IPS DF 4.7 (cell line): ENCODE data around the gene TEDC1.

Experiments used
- DNase-seq: peaks from one replicate; pipeline ENCODE4 v3.0.0-alpha.2; 2013; ENCODE audit warnings: low spot score; ENCODE audit errors: extremely low read depth

TEDC1 gene

DNA sequence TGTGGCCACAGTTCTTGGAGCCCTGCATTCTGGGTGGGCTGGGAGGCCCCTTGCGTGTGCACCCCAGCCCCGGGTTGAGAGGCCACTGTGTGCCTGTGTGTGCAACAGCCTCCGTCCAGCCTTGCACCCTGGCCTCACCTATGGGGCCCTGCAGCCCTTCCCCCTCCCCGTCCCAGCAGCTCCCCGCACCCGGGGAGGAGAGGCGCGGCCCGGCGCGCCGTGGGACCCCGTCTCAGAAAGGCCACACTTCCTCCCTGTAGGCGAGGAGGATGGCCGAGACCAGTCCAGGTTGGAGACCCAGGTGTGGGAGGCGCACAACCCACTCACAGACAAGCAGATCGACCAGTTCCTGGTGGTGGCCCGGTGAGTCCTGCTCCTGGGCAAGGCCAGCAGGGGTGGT, 33.0 kb upstream of the TEDC1 start:
- no peak for DNase-seq

DNA sequence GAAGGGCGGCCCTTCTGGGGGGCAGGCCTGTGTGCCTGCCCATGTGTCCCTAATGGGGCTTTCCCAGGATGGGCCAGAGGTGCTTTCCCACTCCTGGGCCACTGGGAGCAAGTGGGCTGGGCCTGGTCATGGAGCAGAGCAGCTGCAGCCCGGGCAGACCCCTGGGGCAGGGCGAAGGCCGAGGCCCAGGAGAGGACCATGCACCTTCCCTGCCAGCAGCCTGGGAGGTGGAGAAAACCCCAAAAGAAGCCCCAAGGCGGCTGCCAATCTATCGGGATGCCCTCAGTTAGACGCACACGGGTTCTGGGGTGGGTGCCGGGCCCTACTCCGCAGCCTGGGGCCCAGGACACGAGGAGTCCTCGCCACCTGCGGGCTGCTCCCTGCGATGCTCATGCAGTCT, 32.5 kb upstream of the TEDC1 start:
- DNase-seq, result no peak

- no peak for DNase-seq
Measured at GRCh38 chr14:105460116-105460515, 30.9 kb upstream of the TEDC1 start.

DNA sequence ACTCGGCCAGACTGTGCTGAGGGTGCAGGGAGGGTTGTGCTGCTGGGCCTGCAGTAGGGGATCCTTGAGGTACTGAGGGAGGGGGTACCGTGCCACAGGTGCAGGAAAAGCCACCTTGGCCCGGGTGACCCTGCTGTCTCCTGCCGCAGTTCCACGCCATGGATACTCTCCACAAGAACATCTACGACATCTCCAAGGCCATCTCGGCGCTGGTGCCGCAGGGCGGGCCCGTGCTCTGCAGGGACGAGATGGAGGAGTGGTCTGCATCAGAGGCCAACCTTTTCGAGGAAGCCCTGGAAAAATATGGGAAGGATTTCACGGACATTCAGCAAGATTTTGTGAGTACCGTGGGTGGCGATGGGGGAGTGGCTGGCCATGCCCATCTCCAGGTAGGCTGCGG, 30.4 kb upstream of the TEDC1 start:
- DNase-seq, result no peak

DNA sequence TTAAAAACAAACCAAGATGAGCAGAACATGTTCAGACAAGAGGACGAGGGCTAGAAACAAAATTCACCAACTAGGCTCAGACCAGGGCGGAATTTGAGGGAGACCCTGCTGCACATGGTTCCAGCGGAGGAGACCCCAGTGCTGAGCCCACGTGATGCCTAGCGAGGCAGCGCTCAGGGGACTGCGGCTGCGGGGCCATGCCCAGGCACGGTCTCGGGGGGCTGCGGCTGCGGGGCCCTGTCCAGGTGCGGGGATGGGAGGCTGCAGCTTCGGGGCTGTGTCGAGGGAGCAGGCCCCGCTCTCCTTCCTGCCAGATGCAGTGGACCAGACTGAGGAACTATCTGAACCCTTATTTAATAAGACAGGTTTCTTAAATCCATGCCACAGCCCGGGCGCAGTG, 29.1 kb upstream of the TEDC1 start:
- DNase-seq, result no peak

- DNase-seq, result no peak
Measured at GRCh38 chr14:105464501-105464900, 26.5 kb upstream of the TEDC1 start.

DNA sequence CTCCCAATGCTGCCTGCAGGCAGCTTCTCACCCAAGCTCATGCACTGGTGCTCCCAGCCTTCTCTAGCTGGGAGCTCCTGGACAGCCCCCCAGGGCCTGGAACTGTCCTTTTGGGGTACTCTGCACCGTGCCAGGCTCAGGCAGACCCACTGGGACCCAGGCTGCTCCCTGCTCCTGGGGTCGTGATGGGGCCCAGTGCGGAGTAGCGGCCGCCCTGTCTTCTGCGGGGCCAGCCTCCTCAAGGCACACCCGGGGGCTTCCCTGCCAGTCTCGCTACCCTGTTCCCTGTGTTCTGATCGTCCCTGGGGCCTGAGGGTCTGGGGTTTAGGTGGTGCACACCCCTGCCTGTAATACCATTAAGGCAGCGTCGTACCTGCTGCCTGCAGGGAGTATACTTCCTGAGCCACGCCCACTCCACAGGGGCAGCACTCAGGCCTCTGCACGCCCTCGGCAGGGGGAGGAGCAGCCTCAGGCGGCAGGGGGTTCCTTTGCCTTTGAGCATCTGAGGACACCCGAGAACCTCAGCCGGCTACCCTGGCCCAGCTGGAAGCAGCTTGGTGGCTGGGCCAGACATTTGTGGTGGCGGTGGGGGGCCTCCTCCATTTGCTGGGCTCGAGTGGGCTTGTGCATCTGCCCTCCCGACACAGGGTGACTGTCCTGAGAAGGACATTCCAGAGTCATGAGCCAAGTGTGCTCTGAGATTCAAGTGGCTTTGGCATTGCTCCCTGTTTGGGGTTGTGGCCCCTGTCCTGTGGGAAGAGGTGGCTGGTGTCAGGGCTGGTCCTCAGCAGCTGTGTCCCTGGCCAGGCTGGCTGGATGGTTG, 25.6 kb upstream of the TEDC1 start:
- DNase-seq, result no peak

- no peak for DNase-seq
Measured at GRCh38 chr14:105466531-105467248, 24.4 kb upstream of the TEDC1 start.

DNA sequence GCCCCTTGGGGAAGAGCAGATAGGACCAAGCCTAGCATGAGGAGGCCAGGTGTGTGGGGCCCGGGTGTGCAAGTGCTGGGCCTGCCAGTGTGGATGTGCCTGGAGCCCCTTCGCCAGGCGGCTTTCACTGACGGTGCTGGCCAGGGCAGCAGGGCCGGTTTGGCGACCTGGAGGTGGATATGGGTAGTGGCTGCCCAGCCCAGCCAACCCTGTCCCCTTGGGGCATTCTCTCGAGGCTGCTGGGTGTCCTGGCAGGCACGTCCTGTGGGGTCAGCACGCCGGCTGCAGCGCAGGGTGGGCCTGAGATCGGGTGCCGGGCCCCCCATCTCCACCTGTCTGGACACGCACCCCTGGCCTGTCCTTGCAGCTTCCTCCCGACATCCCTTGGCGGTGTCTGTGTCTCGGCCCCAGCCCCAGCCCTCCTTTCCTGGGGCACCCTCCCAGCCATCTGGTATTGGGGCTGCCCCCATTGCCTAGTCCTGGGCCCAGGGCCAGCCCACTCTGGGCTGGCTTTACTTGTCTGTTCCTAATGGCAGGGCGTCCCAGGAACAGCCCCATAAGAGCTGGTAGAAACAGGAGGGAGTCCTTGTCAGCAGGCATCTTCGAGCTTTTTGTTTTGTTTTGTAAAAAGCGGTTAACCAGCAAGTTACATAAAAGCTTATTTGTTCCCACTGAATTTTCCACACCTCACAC, 23.7 kb upstream of the TEDC1 start:
- DNase-seq, result no peak

DNA sequence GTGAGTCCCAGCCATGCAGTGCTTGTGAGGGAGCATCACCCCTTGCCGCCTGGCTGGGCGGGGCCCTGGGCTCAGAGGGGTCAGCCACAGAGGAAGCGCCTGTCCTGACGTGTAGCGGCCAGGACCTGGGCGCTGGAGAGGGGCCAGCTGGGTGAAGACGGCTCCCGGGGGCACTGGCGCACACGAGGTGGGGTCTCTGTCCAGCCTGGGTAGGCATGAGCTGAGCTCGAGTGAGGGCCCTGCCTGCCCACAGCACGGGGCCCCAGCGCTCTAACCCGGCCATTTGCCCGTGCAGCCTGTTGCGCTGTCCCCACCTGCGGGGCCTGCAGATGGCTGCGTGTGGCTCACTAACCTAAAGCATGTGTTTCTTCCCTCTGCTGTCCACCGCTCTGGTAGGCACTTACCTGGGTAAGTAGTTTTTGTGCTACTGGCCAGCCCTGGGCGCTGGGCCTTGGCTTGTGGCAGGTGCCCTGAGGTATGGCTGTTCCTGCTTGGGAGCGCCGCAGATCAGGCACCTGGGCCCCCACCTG, 23.0 kb upstream of the TEDC1 start:
- DNase-seq, result no peak

GRCh38 chr14:105468621-105469241, 22.3 kb upstream of the TEDC1 start:
- no peak for DNase-seq

DNA sequence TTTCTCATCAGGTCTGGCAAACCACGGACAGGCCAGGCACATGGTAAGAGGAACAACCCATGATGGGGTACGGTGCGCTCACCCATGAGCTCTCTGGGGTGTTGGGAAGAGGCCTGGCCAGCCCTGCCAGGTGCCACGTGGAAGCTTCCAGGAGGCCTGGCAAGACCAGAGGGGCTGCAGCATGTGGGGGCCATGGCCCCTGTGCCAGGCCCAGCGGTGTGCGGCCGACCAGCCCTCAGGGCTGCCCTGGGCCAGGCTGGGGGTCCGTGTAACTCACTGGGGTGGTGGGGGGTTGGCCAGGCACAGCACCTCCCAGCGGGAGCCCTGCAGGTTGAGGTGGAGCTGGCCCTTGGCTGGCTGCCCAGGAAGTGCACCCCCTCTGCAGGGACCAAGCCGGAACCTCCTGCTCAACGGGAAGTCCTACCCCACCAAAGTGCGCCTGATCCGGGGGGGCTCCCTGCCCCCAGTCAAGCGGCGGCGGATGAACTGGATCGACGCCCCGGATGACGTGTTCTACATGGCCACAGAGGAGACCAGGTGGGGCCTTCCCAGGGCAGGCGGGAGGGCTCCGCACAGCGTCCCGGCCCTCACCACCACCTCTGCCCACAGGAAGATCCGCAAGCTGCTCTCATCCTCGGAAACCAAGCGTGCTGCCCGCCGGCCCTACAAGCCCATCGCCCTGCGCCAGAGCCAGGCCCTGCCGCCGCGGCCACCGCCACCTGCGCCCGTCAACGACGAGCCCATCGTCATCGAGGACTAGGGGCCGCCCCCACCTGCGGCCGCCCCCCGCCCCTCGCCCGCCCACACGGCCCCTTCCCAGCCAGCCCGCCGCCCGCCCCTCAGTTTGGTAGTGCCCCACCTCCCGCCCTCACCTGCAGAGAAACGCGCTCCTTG, 21.3 kb upstream of the TEDC1 start:
- DNase-seq, result no peak

GRCh38 chr14:105470350-105471296, 20.4 kb upstream of the TEDC1 start:
- no peak for DNase-seq

- DNase-seq, result no peak
Measured at GRCh38 chr14:105471297-105471821, 19.7 kb upstream of the TEDC1 start.

DNA sequence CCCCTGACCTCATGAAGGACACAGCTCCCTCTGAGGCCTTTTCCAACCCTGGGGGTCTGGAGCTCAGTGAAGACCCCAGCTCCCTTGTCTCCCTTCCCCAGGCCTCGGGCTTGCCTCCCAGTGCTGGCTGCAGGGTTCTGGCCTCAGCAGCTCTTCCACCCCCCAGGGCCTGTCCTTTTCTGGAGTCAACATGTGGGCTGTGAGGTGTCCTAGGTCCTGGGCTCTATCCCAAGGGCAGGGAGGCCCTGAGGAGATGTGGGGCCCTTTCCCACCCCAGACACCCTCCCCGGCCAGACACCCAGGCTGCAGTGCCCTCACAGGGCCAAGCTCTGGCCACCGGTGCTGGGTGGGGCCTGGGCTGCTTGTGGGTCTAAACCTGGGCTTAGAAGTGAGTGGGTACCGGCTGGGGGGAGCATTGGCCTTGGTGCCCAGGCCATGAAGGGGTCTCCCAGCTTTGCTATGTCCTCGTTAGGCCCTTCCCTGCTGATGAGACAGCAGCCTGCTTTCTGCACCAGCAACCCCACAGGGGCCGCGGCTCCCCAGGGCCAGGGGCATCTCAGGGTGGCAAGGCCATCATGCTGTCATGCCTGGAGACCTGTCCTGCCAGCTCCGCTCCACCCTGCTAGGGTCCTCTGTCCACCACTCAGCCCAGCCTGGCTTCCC, 19.1 kb upstream of the TEDC1 start:
- no peak for DNase-seq

DNA sequence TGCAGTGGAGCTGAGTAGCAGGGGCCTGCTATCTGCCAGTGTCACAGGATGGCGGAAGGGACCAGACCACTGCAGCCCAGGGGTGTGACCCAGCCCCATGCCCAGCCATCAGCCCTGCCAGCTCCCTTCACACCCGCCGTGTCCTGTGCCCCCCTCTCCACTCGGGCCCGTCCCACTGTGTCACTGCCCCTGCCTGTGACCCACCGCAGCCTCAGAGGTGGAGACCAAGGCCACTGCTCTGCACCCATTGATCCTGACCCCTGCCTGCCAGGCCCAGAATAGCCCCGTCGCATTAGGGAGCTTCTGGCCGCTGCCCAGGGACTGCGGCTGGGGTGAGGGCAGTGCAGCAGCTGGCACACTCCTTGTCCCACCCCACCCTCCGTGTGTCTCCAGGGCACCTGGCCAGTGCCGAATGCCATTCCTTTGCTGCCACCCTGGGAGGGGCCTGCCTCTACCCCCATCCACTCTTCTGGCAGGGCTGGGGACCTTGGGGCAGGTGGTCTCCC, 18.5 kb upstream of the TEDC1 start:
- no peak for DNase-seq

DNA sequence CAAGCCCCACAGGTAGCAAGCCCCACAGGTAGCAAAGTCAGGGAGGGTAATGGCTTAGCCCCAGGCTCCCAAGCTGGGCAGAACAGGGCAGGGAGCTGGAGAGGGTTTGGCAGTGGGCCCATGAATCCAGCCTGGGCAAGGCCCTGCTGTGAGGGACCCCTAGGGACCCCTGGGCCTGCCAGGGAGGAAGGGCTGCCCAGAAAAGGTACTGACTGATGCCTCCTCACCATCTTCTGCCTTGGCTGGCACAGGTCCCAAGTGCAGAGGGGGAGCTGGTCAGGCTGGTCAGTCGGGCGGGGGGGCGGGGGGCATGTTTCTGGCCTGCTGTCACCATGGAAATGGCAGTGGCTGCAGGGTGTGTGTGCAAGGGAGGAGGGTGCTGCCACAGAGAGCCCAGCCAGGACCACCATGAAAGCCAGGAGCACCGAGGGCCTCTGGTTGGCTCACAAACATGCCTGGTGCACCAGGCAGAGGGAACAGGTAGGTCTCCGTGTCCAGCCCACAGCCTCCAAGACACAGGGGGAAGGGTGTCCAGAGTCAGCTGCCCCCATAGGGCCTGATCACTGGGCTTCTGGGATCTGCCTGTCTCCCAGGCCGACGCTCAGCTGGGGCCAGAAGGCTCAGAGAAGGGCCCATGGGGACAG, 17.9 kb upstream of the TEDC1 start:
- no peak for DNase-seq
